HL-60 (cell line): ENCODE data around the gene SP1.
A peak's percentile ranks its signal among the peaks of the same experiment; 100 is the strongest.
"Not testable (repeated sequence)": the region's sequence is repeated elsewhere in the genome, so short reads cannot be mapped to it uniquely, and the experiment has no call there.

Experiments used
- DNase-seq, 2 experiments: peaks; one replicate each; pipeline ENCODE4 v3.0.0-alpha.2; 2010 to 2020; ENCODE audit warnings: low read depth in 1 of 2, low spot score in 1 of 2
- H3K27ac ChIP-seq: fragments of 250-450 bp; sonication (Bioruptor Pico); replicated peaks from 2 replicates; pipeline ENCODE4 v1.5.1; 2020; ENCODE audit warnings: mild to moderate bottlenecking, moderate library complexity
- H3K27me3 ChIP-seq: fragments of 250-450 bp; sonication (Bioruptor Pico); 2 replicates; pipeline ENCODE4 v1.5.1; 2021; ENCODE audit warnings: mild to moderate bottlenecking, moderate library complexity; ENCODE audit not compliant: insufficient read depth, poor library complexity, severe bottlenecking
- H3K4me3 ChIP-seq: replicated peaks from 2 replicates; pipeline ENCODE4 v1.5.1; 2011; ENCODE audit warnings: mild to moderate bottlenecking, control low read depth, low read length; ENCODE audit not compliant: insufficient read depth
- GABPA ChIP-seq: IDR thresholded peaks from 2 replicates; pipeline ENCODE4 v1.6.1; 2012; ENCODE audit warnings: low read depth
- POLR2AphosphoS5 ChIP-seq: IDR thresholded peaks from 2 replicates; pipeline ENCODE4 v1.6.1; 2012; ENCODE audit warnings: low read depth
- SPI1 ChIP-seq: IDR thresholded peaks from 2 replicates; pipeline ENCODE4 v1.6.1; 2012; ENCODE audit warnings: low read depth, mild to moderate bottlenecking, borderline replicate concordance
- TF ChIP-seq, protein P1 (sequence below): IDR thresholded peaks from 2 replicates; pipeline ENCODE4 v1.6.1; 2012; ENCODE audit warnings: low read depth; ENCODE audit not compliant: insufficient replicate concordance
- TF ChIP-seq, protein P2 (sequence below): IDR thresholded peaks from one replicate; pipeline ENCODE4 v1.5.1; 2011; ENCODE audit warnings: low read length, control low read depth, inconsistent platforms; ENCODE audit not compliant: insufficient read depth

Gene SP1

DNA sequence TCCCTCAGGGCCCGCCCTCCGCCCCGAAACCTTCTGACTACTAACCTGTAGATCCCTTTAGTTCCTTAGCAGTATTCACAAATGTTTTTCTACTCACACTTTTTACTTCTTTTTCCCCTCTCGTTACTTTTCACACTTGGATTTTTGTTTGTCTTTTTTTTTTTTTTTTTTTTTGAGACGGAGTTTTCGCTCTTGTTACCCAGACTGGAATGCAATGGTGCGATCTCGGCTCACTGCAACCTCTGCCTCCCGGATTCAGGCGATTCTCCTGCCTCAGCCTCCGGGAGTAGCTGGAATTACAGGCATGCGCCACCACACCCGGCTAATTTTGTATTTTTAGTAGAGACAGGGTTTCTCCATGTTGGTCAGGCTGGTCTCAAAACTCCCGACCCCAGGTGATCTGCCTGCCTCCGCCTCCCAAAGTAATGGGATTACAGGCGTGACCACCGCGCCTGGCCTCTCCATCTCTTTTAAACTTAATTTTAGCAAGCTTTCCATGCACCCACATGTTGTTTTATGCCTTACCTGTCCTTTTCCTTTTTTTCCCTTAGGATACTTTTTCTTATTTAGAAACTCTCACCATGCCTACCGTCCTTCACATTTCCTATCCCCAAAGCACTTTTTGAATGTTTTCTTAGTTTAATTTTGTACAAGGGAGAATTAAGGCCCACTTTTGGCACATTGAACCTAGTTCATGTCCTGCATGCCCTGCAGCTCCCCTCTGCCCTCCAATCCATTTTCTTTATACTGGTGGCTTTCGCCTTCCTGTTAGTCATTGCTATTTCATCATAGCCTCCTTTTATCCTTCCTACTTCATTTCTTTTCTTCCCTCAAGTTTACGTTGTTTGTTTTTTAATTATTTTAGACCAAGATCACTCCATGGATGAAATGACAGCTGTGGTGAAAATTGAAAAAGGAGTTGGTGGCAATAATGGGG, 1.1 kb downstream of the SP1 start:
- TF ChIP-seq GABPA (no peak), SPI1 (no peak), POLR2AphosphoS5 (no peak)
- TF ChIP-seq, protein P1, sequence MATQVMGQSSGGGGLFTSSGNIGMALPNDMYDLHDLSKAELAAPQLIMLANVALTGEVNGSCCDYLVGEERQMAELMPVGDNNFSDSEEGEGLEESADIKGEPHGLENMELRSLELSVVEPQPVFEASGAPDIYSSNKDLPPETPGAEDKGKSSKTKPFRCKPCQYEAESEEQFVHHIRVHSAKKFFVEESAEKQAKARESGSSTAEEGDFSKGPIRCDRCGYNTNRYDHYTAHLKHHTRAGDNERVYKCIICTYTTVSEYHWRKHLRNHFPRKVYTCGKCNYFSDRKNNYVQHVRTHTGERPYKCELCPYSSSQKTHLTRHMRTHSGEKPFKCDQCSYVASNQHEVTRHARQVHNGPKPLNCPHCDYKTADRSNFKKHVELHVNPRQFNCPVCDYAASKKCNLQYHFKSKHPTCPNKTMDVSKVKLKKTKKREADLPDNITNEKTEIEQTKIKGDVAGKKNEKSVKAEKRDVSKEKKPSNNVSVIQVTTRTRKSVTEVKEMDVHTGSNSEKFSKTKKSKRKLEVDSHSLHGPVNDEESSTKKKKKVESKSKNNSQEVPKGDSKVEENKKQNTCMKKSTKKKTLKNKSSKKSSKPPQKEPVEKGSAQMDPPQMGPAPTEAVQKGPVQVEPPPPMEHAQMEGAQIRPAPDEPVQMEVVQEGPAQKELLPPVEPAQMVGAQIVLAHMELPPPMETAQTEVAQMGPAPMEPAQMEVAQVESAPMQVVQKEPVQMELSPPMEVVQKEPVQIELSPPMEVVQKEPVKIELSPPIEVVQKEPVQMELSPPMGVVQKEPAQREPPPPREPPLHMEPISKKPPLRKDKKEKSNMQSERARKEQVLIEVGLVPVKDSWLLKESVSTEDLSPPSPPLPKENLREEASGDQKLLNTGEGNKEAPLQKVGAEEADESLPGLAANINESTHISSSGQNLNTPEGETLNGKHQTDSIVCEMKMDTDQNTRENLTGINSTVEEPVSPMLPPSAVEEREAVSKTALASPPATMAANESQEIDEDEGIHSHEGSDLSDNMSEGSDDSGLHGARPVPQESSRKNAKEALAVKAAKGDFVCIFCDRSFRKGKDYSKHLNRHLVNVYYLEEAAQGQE, result no peak
- TF ChIP-seq, protein P2, sequence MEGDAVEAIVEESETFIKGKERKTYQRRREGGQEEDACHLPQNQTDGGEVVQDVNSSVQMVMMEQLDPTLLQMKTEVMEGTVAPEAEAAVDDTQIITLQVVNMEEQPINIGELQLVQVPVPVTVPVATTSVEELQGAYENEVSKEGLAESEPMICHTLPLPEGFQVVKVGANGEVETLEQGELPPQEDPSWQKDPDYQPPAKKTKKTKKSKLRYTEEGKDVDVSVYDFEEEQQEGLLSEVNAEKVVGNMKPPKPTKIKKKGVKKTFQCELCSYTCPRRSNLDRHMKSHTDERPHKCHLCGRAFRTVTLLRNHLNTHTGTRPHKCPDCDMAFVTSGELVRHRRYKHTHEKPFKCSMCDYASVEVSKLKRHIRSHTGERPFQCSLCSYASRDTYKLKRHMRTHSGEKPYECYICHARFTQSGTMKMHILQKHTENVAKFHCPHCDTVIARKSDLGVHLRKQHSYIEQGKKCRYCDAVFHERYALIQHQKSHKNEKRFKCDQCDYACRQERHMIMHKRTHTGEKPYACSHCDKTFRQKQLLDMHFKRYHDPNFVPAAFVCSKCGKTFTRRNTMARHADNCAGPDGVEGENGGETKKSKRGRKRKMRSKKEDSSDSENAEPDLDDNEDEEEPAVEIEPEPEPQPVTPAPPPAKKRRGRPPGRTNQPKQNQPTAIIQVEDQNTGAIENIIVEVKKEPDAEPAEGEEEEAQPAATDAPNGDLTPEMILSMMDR, result no peak
- Histone ChIP-seq H3K4me3 (peak overlapping the region; percentile 54), H3K27ac (peak overlapping the region; percentile 69), H3K27me3 (no peaks in the 10 kb centered on the region)
- peak; percentile 42 to 75 for DNase-seq

DNA sequence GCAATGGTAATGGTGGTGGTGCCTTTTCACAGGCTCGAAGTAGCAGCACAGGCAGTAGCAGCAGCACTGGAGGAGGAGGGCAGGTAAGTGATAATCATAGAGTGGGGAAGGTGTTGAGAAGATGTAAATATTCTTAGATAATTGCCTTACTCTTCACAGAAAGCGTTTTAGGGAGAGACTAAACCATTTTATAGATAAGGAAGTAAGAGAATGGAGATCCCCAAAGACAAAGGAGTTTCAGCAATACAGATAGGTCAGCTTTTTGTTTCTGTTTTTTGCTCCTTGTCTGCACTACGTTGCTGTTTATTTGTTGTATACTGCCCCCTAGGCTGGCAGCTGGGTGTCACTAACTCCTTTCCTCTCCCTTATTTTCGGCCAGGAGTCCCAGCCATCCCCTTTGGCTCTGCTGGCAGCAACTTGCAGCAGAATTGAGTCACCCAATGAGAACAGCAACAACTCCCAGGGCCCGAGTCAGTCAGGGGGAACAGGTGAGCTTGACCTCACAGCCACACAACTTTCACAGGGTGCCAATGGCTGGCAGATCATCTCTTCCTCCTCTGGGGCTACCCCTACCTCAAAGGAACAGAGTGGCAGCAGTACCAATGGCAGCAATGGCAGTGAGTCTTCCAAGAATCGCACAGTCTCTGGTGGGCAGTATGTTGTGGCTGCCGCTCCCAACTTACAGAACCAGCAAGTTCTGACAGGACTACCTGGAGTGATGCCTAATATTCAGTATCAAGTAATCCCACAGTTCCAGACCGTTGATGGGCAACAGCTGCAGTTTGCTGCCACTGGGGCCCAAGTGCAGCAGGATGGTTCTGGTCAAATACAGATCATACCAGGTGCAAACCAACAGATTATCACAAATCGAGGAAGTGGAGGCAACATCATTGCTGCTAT, 2.0 kb downstream of the SP1 start:
- Histone ChIP-seq H3K27ac (peak overlapping the region; percentile 69), H3K4me3 (peak overlapping the region; percentile 54), H3K27me3 (no peaks in the 10 kb centered on the region)
- DNase-seq, result peak; percentile 73 to 86
- TF ChIP-seq, protein P1, result no peak
- TF ChIP-seq, protein P2, result peak; percentile 10

DNA sequence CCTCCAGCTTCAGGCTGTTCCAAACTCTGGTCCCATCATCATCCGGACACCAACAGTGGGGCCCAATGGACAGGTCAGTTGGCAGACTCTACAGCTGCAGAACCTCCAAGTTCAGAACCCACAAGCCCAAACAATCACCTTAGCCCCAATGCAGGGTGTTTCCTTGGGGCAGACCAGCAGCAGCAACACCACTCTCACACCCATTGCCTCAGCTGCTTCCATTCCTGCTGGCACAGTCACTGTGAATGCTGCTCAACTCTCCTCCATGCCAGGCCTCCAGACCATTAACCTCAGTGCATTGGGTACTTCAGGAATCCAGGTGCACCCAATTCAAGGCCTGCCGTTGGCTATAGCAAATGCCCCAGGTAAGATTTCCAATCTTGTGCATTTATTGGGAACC, 3.3 kb downstream of the SP1 start:
- H3K4me3 ChIP-seq, result peak overlapping the region; percentile 31
- H3K27ac ChIP-seq, result no peak overlapping the region
- H3K27me3 ChIP-seq, result no peaks in the 10 kb centered on the region
- no peak for DNase-seq
- TF ChIP-seq GABPA, result no peak
- TF ChIP-seq SPI1, result no peak
- TF ChIP-seq POLR2AphosphoS5, result no peak
- TF ChIP-seq, protein P1, result no peak
- TF ChIP-seq, protein P2, result no peak

DNA sequence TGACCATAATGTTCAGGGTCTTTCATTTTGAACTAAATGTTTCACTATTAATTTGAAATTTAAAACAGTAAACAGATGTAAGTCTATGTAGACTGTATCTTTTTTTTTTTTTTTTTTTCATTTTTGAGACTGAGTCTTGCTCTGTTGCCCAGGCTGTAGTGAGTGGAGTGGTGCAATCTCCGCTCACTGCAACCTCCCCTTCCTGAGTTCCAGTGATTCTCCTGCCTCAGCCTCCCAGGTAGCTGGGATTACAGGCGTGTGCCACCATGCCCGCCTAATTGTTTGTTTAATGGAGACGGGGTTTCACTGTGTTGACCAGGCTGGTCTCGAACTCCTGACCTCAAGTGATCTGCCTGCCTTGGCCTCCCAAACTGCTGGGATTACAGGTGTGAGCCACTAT, 6.4 kb downstream of the SP1 start:
- H3K4me3 ChIP-seq, DNase-seq, H3K27ac ChIP-seq, H3K27me3 ChIP-seq: not testable (repeated sequence)
